Loucy (cell line): ENCODE data around the gene RPLP1.

Source experiments
- H2AFZ ChIP-seq: fragments of 200-600 bp; sonication (generic); 2 replicates; pipeline ENCODE4 v1.6.0; 2016; ENCODE audit warnings: antibody characterized with exemption, mild to moderate bottlenecking, low read length, moderate library complexity
- H3F3A ChIP-seq: fragments of 200-600 bp; 2 replicates; pipeline ENCODE4 v1.6.0; 2016; ENCODE audit warnings: antibody characterized with exemption, low read depth, mild to moderate bottlenecking
- H3K27me3 ChIP-seq: fragments of 200-600 bp; sonication (generic); 2 replicates; pipeline ENCODE4 v1.6.1; 2014; ENCODE audit warnings: low read length, mild to moderate bottlenecking; ENCODE audit not compliant: insufficient read depth, poor library complexity, severe bottlenecking
- H3K36me3 ChIP-seq: fragments of 200-600 bp; sonication (generic); 2 replicates; pipeline ENCODE4 v1.6.1; 2016; ENCODE audit warnings: low read length; ENCODE audit not compliant: insufficient read depth
- H3K4me1 ChIP-seq: fragments of 200-600 bp; sonication (generic); 2 replicates; pipeline ENCODE4 v1.5.1; 2014; ENCODE audit warnings: low read length, mild to moderate bottlenecking; ENCODE audit not compliant: insufficient read depth, poor library complexity, severe bottlenecking
- H3K4me2 ChIP-seq: fragments of 200-600 bp; sonication (generic); 2 replicates; pipeline ENCODE4 v1.6.0; 2014; ENCODE audit warnings: antibody characterized with exemption, low read length, low read depth, mild to moderate bottlenecking; ENCODE audit not compliant: poor library complexity, severe bottlenecking
- H3K4me3 ChIP-seq: fragments of 200-600 bp; sonication (generic); 2 replicates; pipeline ENCODE4 v1.5.1; 2014; ENCODE audit warnings: low read length, mild to moderate bottlenecking, mixed read lengths; ENCODE audit not compliant: poor library complexity, severe bottlenecking
- H3K79me2 ChIP-seq: fragments of 200-600 bp; sonication (generic); 2 replicates; pipeline ENCODE4 v1.6.1; 2014; ENCODE audit warnings: low read length; ENCODE audit not compliant: insufficient read depth
- H3K9ac ChIP-seq: fragments of 200-600 bp; sonication (generic); 2 replicates; pipeline ENCODE4 v1.6.0; 2014; ENCODE audit warnings: mild to moderate bottlenecking, low read depth, low read length, moderate library complexity; ENCODE audit not compliant: poor library complexity, severe bottlenecking
- H3K9me2 ChIP-seq: fragments of 200-600 bp; sonication (generic); replicated peaks from 2 replicates; pipeline ENCODE4 v1.6.1; 2016; ENCODE audit warnings: low read depth, low read length, mixed read lengths
- H3K9me3 ChIP-seq: fragments of 200-600 bp; sonication (generic); 2 replicates; pipeline ENCODE4 v1.6.1; 2014; ENCODE audit warnings: mild to moderate bottlenecking, antibody characterized with exemption, low read length, low read depth; ENCODE audit not compliant: insufficient read depth
- H4K20me1 ChIP-seq: fragments of 200-600 bp; sonication (generic); 2 replicates; pipeline ENCODE4 v1.6.0; 2014; ENCODE audit warnings: antibody characterized with exemption, low read length, mild to moderate bottlenecking; ENCODE audit not compliant: insufficient read depth, poor library complexity, severe bottlenecking
- CTCF ChIP-seq: fragments of 200-600 bp; sonication (generic); conservative IDR thresholded peaks from 2 replicates; pipeline ENCODE4 v1.5.1; 2014; ENCODE audit warnings: mild to moderate bottlenecking, antibody characterized with exemption, low read length
- EZH2phosphoT487 ChIP-seq: fragments of 200-600 bp; IDR thresholded peaks from 2 replicates; pipeline ENCODE4 v1.6.1; 2018; ENCODE audit warnings: antibody characterized with exemption, mild to moderate bottlenecking, moderate library complexity, borderline replicate concordance

The RPLP1 gene

GRCh38 chr15:69439623-69440022 lies 13.0 kb upstream of the RPLP1 start:
- H3K4me3 ChIP-seq = no peak overlapping the region
- H3K9ac ChIP-seq = no peak overlapping the region
- no peaks in the 10 kb centered on the region for H3K4me1 ChIP-seq
- no peaks in the 10 kb centered on the region for H3F3A ChIP-seq
- TF ChIP-seq EZH2phosphoT487 (no peak), CTCF (no peak)
- H3K9me2 ChIP-seq = no peaks in the 10 kb centered on the region
- peaks cover 96% of the 10 kb centered on the region for H3K36me3 ChIP-seq
- H2AFZ ChIP-seq = no peak overlapping the region
- peaks cover 3% of the 10 kb centered on the region for H4K20me1 ChIP-seq
- no peak overlapping the region for H3K4me2 ChIP-seq
- no peaks in the 10 kb centered on the region for H3K27me3 ChIP-seq
- no peaks in the 10 kb centered on the region for H3K9me3 ChIP-seq
- H3K79me2 ChIP-seq = no peaks in the 10 kb centered on the region

GRCh38 chr15:69443032-69443611 lies 9.5 kb upstream of the RPLP1 start:
- no peaks in the 10 kb centered on the region for H3K4me1 ChIP-seq
- no peak overlapping the region for H3K9ac ChIP-seq
- H3K36me3 ChIP-seq = peaks cover 95% of the 10 kb centered on the region
- no peak overlapping the region for H3K4me2 ChIP-seq
- H3K4me3 ChIP-seq = no peak overlapping the region
- no peak for TF ChIP-seq EZH2phosphoT487
- TF ChIP-seq CTCF = no peak
- no peaks in the 10 kb centered on the region for H3K27me3 ChIP-seq
- no peaks in the 10 kb centered on the region for H3K9me3 ChIP-seq
- no peaks in the 10 kb centered on the region for H3K9me2 ChIP-seq
- no peaks in the 10 kb centered on the region for H3F3A ChIP-seq
- H3K79me2 ChIP-seq = no peaks in the 10 kb centered on the region
- no peak overlapping the region for H2AFZ ChIP-seq
- H4K20me1 ChIP-seq = no peaks in the 10 kb centered on the region

- Histone ChIP-seq H3K36me3 (peaks cover 86% of the 10 kb centered on the region), H4K20me1 (no peaks in the 10 kb centered on the region), H3K27me3 (no peaks in the 10 kb centered on the region), H3K9ac (no peak overlapping the region), H3K9me3 (no peaks in the 10 kb centered on the region), H3F3A (no peaks in the 10 kb centered on the region), H3K79me2 (no peaks in the 10 kb centered on the region), H2AFZ (no peak overlapping the region), H3K4me3 (no peak overlapping the region), H3K4me1 (no peaks in the 10 kb centered on the region), H3K4me2 (no peak overlapping the region), H3K9me2 (no peaks in the 10 kb centered on the region)
- TF ChIP-seq EZH2phosphoT487 (no peak), CTCF (no peak)
These were observed 7.9 kb upstream of the RPLP1 start for GRCh38 chr15:69444686-69445085.
